Measurements from ENCODE around the gene KANSL1. TPM values are rescaled to one million over a fixed set of nuclear protein-coding genes. Genes with fewer than 3 reads are reported as not detected.

Gene KANSL1
- total and polyA plus RNA-seq, 9 of the 15 experiments (the other 6 are each of a cell fraction or from before 2014, with no cell fraction given) = 3.6 to 55.4 (median 31.8) TPM

DNA sequence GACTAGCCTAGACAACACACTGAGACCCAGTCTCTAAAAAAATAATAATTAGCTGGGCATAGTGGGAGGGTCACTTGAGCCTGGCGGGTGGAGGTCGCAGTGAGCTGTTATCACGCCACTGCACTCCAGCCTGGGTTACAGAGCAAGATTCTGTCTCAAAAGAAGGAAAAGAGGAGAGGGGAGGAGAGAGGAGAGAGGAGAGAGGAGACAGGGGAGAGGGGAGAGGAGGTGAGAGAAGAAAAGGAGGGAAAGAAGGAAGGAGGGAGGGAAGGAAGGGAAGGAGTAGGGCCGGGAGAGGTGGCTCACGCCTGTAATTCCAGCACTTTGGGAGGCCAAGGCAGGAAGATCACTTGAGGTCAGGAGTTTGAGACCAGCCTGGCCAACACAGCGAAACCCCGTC, 9.8 kb downstream of the KANSL1 start (continued):
- TF ChIP-seq CC2D1A (IDR thresholded peaks at IDR 0.05) (peak; percentile 64; the same call in 1 of the 2 replicates), NCOR1 (IDR thresholded peaks at IDR 0.05) (peak; percentile 23), OTX1 (CRISPR knock-in tag; IDR thresholded peaks at IDR 0.05) (peak; percentile 60; the same call in 1 of the 2 replicates), HBP1 (CRISPR knock-in tag; IDR thresholded peaks at IDR 0.05) (peak; percentile 63; the same call in 1 of the 2 replicates), HDGF (IDR thresholded peaks at IDR 0.05) (peak; percentile 95), MTA1 (IDR thresholded peaks at IDR 0.05; ENCODE audit: borderline replicate concordance) (peak; percentile 69; the same call in 1 of the 2 replicates)
- TF ChIP-seq, protein P1, sequence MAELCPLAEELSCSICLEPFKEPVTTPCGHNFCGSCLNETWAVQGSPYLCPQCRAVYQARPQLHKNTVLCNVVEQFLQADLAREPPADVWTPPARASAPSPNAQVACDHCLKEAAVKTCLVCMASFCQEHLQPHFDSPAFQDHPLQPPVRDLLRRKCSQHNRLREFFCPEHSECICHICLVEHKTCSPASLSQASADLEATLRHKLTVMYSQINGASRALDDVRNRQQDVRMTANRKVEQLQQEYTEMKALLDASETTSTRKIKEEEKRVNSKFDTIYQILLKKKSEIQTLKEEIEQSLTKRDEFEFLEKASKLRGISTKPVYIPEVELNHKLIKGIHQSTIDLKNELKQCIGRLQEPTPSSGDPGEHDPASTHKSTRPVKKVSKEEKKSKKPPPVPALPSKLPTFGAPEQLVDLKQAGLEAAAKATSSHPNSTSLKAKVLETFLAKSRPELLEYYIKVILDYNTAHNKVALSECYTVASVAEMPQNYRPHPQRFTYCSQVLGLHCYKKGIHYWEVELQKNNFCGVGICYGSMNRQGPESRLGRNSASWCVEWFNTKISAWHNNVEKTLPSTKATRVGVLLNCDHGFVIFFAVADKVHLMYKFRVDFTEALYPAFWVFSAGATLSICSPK (IDR thresholded peaks at IDR 0.05; ENCODE audit: borderline replicate concordance) = 0 out of 2 replicates have a peak, but pooled peaks have one; percentile 70

DNA sequence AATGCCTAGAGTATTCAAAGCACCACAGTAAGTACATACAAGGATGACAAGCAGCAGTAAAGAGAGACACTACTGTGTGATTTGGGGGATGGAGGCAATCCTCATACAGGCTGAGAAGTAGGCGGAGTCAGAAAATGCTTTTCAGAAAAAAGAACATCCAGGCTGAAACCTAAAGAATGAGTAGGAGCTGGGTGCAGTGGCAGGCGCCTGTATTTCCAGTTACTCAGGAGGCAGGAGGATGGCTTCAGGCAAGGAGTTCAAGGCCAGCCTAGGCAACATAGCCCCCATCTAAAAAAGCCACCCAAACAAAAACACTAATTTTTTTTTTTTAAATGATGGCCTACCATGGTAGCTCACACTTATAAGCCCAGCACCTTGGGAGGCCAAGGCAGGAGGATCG, 10.3 kb downstream of the KANSL1 start:
- Histone ChIP-seq H3K4me2 (ENCODE audit: insufficient read depth, low read length) (peak overlapping the region; percentile 44), H4K20me1 (replicated peaks; ENCODE audit: control insufficient read depth, insufficient read depth, low read length) (peaks cover 47% of the 10 kb centered on the region), H3K9me1 (ENCODE audit: control insufficient read depth, insufficient read depth, low read length) (peaks cover 1% of the 10 kb centered on the region), H2AFZ (ENCODE audit: low read depth, low read length) (no peak overlapping the region), H3K9me3 (replicated peaks; ENCODE audit: control insufficient read depth, insufficient read depth, low read depth, low read length) (no peaks in the 10 kb centered on the region), H3K4me3 (no peak overlapping the region), H3K36me3 (ENCODE audit: control insufficient read depth, insufficient read depth, low read length) (peaks cover 5% of the 10 kb centered on the region), H3K79me2 (ENCODE audit: control insufficient read depth, insufficient read depth, low read length) (peaks cover 100% of the 10 kb centered on the region), H3K27me3 (ENCODE audit: control insufficient read depth in 2 of 2, insufficient read depth in 2 of 2, low read length in 2 of 2) (no peaks in the 10 kb centered on the region), H3K9ac (ENCODE audit: insufficient read depth in 1 of 2, low read depth in 2 of 2, low read length in 2 of 2) (peak overlapping the region in 1 of 2 experiments; percentile 82; a peak in 1 of 4 replicates), H3K4me1 (replicated peaks in 1 of 2; ENCODE audit: control insufficient read depth in 2 of 2, insufficient read depth in 2 of 2, low read length in 2 of 2) (peaks cover 33 to 69% of the 10 kb centered on the region in 2 experiments), H3K27ac (ENCODE audit: extremely low read depth, low read depth, low read length) (peak overlapping the region; percentile 29; the same call in 2 of the 3 replicates)
- FAIRE-seq (peak; percentile 15), ATAC-seq (peak; percentile 47), DNase-seq (ENCODE audit: extremely low read depth in 1 of 4, low spot score in 3 of 4) (peak in 2 of 4 experiments; percentile 38 to 62)
- no TSS peak for BruUV-seq (replicated peaks)
- ChIA-PET POLR2A (interaction anchor here (0.6 to 4.0 kb wide), 14 partner anchors 8 to 1034 kb away, joined by 3 to 24 read pairs (median 4); partner anchors contain the start of gene KANSL1), CTCF (ENCODE audit: low intra/inter-chr PET ratio) (no interaction called here)
- intact Hi-C loops (cut with micrococcal nuclease) (no loop called here), in situ Hi-C loops (cut with MboI) (no loop called here)
- no peak for TF ChIP-seq BCOR (IDR thresholded peaks at IDR 0.05)
- no peak for TF ChIP-seq CBX8 (IDR thresholded peaks at IDR 0.05; ENCODE audit: borderline replicate concordance, extremely low read depth, low read depth, low read length, poor library complexity, severe bottlenecking)
- TF ChIP-seq, protein P2, sequence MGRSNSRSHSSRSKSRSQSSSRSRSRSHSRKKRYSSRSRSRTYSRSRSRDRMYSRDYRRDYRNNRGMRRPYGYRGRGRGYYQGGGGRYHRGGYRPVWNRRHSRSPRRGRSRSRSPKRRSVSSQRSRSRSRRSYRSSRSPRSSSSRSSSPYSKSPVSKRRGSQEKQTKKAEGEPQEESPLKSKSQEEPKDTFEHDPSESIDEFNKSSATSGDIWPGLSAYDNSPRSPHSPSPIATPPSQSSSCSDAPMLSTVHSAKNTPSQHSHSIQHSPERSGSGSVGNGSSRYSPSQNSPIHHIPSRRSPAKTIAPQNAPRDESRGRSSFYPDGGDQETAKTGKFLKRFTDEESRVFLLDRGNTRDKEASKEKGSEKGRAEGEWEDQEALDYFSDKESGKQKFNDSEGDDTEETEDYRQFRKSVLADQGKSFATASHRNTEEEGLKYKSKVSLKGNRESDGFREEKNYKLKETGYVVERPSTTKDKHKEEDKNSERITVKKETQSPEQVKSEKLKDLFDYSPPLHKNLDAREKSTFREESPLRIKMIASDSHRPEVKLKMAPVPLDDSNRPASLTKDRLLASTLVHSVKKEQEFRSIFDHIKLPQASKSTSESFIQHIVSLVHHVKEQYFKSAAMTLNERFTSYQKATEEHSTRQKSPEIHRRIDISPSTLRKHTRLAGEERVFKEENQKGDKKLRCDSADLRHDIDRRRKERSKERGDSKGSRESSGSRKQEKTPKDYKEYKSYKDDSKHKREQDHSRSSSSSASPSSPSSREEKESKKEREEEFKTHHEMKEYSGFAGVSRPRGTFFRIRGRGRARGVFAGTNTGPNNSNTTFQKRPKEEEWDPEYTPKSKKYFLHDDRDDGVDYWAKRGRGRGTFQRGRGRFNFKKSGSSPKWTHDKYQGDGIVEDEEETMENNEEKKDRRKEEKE (IDR thresholded peaks at IDR 0.05; ENCODE audit: borderline replicate concordance in 1 of 2, control insufficient read depth in 1 of 2, low read depth in 2 of 2, low read length in 1 of 2) = 0 out of 4 replicates have a peak, but pooled peaks of 1 of the 2 experiments have one; percentile 7
- WGBS (ENCODE audit: insufficient coverage, low coverage, missing lambda C conversion rate) = 52% methylated on average over 3 of the region's 3 CpGs

All from K562 (cell line).